PC-3 (cell line): ENCODE measurements around the gene ZMYND11.

Source experiments
- CTCF ChIP-seq: fragments of 300-600 bp; sonication (generic); conservative IDR thresholded peaks from 2 replicates; pipeline ENCODE4 v1.5.1; 2017; ENCODE audit warnings: antibody characterized with exemption, low read depth, mild to moderate bottlenecking, low read length
- EZH2 ChIP-seq: fragments of 300-600 bp; sonication (generic); IDR thresholded peaks from one replicate; pipeline ENCODE4 v1.6.1; 2017; ENCODE audit warnings: antibody characterized with exemption, mild to moderate bottlenecking, low read length; ENCODE audit not compliant: unreplicated experiment

- TF ChIP-seq CTCF = no peak
- no peak for TF ChIP-seq EZH2
Measured at GRCh38 chr10:91313-91712, 43.9 kb upstream of the ZMYND11 start.
